GM19099 (cell line): ENCODE data around the gene FAM180B.

ENCODE experiments used
- POLR2A ChIP-seq: IDR thresholded peaks from 3 replicates; pipeline ENCODE4 v1.6.1; 2011; ENCODE audit warnings: low read depth; ENCODE audit not compliant: insufficient read length; ENCODE audit errors: extremely low read depth

Gene FAM180B

DNA sequence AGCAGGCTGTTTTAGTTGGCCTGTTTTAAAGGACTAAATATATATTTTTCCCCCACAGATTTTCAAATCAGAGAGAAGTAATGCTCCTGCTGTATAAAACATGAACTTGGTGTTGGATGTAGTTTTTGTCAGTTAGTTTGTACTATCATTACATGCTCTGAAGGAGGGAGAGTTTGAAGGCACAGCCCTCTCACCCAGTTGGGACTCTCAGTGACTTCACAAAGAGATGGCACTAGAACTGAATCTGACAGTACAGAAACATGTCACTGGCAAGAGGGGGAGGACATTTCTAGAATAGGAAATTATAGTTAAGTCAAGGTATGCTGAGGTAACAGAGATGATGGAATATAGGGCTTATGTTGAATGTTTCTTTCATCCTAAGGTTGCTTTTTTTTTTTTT is 28.8 kb downstream of the FAM180B start:
- no peak for TF ChIP-seq POLR2A

DNA sequence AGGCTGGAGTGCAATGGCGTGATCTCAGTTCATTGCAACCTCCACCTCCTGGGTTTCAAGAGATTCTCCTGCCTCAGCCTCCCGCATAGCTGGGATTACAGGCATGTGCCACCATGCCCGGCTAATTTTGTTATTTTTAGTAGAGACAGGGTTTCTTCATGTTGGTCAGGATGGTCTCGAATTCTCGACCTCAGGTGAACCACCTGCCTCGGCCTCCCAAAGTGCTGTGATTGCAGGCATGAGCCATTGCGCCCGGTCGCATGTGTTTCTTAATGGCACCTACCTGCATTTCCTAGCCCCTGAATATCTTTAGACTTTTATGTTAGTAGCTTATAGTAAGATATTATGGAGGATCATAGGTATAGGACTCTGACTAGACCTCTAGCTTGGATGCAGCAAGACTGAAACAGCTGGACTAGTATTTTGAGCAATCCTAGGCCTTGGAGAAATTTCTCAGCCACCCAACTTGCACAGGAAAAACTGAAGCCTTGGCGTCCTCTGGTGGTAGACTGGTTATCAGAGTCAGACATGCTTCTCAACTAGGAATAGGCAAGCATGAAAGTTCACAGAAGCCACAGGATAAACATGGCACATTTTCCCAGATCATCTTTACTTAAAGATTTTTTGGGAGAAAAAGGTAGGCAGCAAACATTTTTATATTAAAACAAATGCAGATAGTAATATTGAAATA is 30.4 kb downstream of the FAM180B start:
- no peak for TF ChIP-seq POLR2A

DNA sequence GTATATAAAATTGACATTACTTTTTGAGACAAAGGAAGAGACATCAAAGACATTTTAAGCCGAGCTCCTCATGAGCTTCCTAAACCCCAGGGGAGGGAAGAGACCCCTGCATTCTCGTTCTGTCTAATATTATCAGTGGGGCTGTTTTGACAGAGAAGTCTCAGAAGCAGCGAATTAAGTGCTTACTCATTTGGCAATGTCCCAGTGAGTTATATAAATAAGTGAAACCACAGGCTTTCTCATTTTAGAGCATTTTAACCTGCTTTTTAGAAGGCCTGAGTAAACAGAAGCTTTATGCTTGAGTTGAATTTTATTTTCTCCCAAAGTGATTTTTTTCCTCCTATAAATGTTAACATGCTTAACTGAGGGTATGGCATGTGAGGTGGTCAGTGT is 30.9 kb downstream of the FAM180B start:
- TF ChIP-seq POLR2A = no peak

DNA sequence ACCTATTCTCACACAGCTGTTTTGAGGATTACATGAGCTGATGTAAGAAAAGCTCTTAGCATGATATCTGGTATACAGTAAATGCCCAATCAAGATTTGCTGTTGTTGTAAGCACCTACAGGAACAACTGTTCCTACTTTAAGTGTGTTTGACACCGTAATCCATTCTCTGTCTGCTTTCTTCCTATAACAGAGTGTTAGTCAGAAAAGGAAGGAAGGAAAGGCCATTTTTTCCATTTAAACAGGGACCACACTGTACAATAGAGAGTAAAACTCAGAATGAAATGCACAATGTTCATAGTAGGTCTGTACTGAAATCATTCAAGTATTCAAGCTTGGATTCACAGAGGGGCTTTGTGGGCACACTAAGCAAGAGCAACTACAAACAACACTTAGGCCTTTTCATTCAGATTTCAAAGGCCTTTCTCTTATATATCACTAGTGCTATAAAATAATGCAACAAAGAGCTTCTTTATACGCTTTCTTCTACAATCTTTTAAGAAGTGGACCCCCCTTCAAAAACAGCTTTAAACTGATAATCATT is 34.4 kb downstream of the FAM180B start:
- no peak for TF ChIP-seq POLR2A

DNA sequence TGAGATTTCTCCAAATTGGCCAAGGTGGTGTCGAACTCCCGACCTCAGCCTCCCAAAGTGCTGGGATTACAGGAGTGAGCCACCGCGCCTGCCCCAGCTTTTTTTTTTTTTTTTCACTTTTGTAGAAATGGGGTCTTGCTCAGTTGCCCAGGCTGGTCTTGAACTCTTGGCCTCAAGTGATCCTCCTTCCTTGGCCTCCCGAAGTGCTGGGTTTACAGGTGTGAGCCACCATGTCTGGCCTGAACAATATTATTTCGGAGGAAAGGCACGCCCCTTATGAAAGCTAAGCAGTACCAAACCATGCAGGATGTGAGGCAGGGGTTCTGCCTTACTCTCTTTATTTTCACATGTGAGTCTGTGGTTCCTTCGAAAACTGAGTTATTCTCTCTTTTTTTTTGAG is 39.8 kb downstream of the FAM180B start:
- TF ChIP-seq POLR2A = no peak

DNA sequence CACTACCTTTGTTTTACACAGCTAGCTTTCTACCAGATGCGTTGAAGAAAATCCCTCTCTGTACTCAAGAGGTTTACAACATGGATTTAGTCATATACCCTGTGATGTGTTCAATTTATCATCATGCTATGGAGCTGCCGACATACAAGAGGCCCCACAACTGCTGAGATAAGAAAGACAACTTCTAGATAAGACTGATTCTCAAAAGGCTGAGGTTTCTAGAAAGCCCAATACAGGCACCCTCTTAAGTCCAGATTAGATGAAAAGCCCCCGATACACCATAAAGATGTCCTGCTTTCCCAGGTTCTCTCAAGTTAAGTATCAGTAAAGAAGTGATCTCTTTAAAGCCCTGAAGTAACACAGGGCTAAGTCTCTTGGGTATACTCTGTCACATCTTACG is 41.5 kb downstream of the FAM180B start:
- no peak for TF ChIP-seq POLR2A

DNA sequence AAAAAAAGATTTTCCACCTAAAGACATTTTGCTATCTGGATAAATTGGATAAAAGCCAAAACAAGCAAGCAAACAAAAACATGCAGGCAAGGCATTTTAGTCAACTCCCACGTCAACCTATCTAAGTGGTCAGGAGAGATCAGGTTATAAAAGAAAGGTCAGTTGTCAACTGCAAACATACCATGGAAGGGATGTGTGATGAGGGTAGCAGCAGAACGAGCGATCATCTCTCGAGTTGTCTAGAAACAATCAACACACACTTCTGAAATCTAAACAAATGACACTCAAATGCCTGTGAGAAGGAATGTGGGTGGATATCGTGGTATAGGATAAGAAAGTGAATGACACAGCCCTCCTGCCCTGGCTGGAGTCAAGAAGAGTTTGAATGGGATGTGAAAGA is 45.0 kb downstream of the FAM180B start:
- TF ChIP-seq POLR2A = no peak
